Measurements from ENCODE around the gene ADARB2. TPM values are rescaled to one million over a fixed set of nuclear protein-coding genes. Genes with fewer than 3 reads are reported as not detected.

ADARB2 gene
- total RNA-seq, 4 donors from 2014 or later, result 0.13 to 6.1 (median 0.57) TPM

- DNase-seq (ENCODE audit: low spot score) (no peak), ATAC-seq (ENCODE audit: low FRiP score) (no peak)
- no peak for TF ChIP-seq CTCF (IDR thresholded peaks at IDR 0.05)
These were observed 83.1 kb downstream of the ADARB2 start for GRCh38 chr10:1654247-1654646.

GRCh38 chr10:1653321-1653720 is 84.0 kb downstream of the ADARB2 start:
- ATAC-seq (ENCODE audit: low FRiP score) (no peak), DNase-seq (ENCODE audit: low spot score) (no peak)
- TF ChIP-seq CTCF (IDR thresholded peaks at IDR 0.05), result no peak

GRCh38 chr10:1652151-1652550 is 85.2 kb downstream of the ADARB2 start:
- DNase-seq (ENCODE audit: low spot score) (no peak), ATAC-seq (ENCODE audit: low FRiP score) (no peak)
- TF ChIP-seq CTCF (IDR thresholded peaks at IDR 0.05), result no peak

GRCh38 chr10:1651270-1651966 is 85.9 kb downstream of the ADARB2 start:
- TF ChIP-seq CTCF (IDR thresholded peaks at IDR 0.05), result no peak
- ATAC-seq (ENCODE audit: low FRiP score) (no peak), DNase-seq (ENCODE audit: low spot score) (no peak)

- DNase-seq (ENCODE audit: low spot score) (no peak), ATAC-seq (ENCODE audit: low FRiP score) (no peak)
- TF ChIP-seq CTCF (IDR thresholded peaks at IDR 0.05), result no peak
These were observed 86.6 kb downstream of the ADARB2 start for GRCh38 chr10:1650542-1651269.

GRCh38 chr10:1648648-1649047 is 88.7 kb downstream of the ADARB2 start:
- DNase-seq (ENCODE audit: low spot score) (no peak), ATAC-seq (ENCODE audit: low FRiP score) (no peak)
- TF ChIP-seq CTCF (IDR thresholded peaks at IDR 0.05), result no peak

GRCh38 chr10:1646332-1646731 is 91.0 kb downstream of the ADARB2 start:
- ATAC-seq (ENCODE audit: low FRiP score) (no peak), DNase-seq (ENCODE audit: low spot score) (no peak)
- TF ChIP-seq CTCF (IDR thresholded peaks at IDR 0.05), result no peak
